Non-pigmented ciliary epithelial cell (primary cell): ENCODE measurements around the gene CKAP5.

ENCODE experiments used
- DNase-seq: peaks from one replicate; pipeline ENCODE4 v3.0.0-alpha.2; 2010; ENCODE audit warnings: low read depth

Gene CKAP5

DNA sequence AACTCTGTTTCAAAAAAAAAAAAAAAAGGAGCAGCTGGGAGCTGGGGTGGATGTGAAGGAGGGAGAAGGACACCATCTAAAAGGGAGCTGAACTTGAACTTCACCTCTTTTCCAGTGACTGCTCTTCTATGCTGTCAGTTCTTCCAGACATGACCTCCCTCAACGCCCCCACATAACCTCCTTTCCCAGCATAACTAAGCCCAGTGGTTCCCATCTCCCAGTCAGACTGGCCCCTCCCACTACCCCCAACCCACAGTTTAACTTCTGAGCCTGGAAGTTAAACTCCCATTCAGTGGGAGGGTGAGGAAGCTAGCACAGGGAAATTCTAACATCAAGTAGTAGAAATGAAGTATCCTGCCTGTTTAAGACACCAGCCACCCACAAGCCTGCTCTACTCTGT lies 147.5 kb downstream of the CKAP5 start:
- no peak for DNase-seq

GRCh38 chr11:46697723-46698122 lies 148.4 kb downstream of the CKAP5 start:
- no peak for DNase-seq

- DNase-seq: no peak
Measured at GRCh38 chr11:46697303-46697702, 148.8 kb downstream of the CKAP5 start.

DNA sequence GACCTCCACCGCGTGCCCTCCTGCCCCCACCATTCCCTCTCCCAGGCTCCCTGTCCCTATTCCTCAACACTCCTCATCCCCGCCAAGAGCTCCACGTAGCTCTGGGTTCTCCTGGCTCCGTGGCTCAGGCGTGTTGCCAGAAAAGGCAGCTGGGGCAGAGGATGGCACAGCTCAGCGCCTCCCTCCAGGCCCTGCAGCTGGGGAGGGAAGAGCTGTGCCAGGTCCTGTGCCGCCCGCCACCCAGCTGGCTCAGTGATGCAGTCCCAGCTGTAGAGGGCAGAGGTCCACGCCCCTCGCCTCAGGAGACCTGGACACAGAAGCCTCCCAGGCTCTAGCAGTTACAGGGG lies 149.9 kb downstream of the CKAP5 start:
- no peak for DNase-seq

DNA sequence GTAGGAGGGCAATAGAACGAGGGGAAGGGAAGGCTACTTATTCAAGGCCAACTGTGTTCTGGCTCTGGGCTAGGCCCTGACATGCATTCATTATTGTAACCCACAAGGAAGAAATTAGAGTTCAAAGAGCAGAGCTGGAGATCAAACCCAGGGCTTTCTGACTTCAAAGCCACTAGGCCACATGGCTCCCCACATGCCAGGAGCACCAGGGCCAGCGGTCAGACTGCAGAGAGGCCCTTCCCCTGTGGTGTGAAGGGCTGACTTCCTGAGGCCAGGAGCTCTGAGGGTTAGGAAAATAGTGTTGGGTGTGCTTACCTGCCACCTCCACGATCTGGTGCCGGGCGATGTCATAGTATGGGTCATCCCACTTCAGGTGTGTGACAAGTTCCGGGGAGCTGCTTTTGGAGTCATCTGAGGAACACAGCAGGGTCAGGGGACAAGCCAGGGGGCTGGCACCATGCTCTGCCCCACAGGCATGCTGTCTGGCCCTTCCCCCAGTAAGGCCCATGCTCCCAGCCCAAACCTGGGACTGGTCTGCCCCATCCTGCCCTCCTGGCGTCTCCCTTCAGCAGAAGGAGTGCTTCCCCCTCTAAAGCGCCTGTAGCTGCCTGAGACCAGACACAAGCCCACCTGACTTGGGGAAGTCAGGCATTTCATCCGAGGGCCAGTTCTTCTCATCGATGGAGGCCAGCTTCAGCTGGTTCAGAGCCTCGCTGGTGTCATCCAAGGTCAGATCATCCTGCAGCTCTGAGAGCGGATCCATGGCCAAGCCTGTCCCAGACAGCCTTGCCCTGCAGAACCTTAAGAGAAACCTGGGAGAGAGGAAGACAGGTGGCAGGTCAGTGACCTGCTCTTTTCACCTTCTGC lies 150.5 kb downstream of the CKAP5 start:
- no peak for DNase-seq

DNA sequence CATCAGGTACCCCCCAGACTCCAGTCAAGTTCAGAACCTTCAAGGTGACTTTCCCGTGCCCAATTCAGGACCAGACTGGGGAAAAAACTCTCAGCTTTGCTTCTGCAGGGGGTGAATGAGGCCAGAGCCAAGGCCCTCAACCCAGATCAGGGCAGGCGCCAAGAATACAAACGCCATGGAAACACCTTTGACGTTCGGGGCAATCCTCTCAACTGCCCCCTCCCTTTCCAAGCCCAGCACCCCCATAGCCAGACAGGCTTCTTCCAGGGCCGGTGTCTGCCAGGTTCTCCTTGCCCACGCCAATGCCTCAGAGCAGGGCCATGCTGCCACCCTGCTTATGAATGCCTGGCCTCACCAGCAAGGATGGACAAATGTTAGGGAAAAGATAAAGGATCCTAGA lies 151.5 kb downstream of the CKAP5 start:
- DNase-seq: no peak

DNA sequence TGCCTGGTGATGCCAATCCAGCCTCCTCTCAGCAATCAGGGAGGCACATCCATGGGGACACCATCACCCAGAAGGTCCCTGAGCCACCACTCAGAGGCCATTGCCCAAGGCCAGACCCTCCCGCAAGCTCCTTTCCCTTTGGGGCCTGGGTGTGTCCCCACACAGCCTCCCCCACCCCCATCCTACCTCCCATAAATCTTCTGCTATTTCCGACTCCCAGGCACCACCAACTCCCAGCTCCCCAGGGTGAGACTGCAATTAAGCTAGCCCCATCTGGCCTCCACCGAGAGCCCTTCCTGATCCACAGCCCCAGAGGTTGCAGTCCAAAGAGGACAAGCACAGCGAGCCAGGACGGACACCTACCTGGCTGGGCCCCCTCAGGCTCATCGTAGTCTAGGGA lies 152.0 kb downstream of the CKAP5 start:
- DNase-seq: no peak

DNA sequence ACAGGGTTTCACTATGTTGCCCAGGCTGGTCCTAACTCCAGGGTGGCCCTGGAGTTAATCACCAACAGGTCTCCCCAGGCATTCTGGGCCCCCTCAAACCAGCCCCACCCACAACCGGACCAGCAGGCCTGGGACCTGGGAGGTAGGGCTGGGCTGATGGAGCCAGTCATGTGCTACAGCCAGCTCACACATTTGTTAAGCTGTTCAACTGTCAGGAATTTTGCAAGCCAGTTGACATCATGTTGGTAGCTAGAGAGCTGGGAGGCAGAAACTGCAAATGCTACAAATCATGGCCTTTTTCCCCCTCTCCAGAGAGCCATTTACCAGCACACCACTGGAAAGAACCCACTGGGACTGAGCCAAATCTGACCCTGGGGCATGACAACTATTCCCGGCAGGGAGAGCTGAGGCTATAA lies 152.5 kb downstream of the CKAP5 start:
- DNase-seq: no peak
